Measurements from ENCODE around the gene LPP.

DNA sequence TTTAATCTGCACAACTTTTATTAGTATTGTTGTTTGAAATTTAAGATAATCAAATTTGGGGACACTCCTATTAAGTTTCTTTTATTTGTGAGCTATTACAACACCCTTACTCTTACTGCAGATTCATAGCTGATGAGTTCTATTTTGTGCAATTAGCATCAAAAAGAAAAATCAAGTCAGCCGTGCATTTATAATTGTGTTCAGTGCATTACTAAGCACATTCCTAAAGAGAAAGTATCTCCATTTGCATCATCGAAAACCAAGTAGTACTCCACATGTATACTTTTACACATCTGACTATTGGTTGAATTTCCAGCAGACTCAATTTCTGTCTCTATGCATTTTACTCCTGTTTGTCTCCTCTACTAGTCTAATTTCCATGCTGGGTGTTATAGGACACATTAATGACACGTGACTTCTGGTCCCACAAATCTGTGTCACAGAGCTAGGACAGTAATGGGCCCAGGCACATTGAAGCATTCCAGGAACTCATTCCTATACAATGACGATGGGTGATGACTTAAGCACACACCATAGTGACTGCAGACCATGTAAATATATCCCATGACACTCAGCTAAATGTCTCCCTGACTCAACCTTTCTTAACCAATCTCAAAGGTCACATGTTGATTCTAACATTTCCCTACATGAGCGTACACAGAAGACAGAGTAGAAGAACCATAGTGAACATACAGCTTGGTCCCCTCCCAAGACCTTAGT is 477.5 kb downstream of the LPP start:
- TF ChIP-seq CTCF (IDR thresholded peaks at IDR 0.05) (no peak), POLR2AphosphoS5 (IDR thresholded peaks at IDR 0.05) (no peak), EP300 (IDR thresholded peaks at IDR 0.05) (no peak), POLR2A (IDR thresholded peaks at IDR 0.05) (no peak)
